IPS-NIHi11 (cell line): Measurements from ENCODE around the gene CRISPLD2.
"Not testable (repeated sequence)": the region's sequence is repeated elsewhere in the genome, so short reads cannot be mapped to it uniquely, and the experiment has no call there.

Source experiments
- DNase-seq: peaks from one replicate; pipeline ENCODE4 v3.0.0; 2012; ENCODE audit warnings: mixed read lengths, low spot score

Gene CRISPLD2

DNA sequence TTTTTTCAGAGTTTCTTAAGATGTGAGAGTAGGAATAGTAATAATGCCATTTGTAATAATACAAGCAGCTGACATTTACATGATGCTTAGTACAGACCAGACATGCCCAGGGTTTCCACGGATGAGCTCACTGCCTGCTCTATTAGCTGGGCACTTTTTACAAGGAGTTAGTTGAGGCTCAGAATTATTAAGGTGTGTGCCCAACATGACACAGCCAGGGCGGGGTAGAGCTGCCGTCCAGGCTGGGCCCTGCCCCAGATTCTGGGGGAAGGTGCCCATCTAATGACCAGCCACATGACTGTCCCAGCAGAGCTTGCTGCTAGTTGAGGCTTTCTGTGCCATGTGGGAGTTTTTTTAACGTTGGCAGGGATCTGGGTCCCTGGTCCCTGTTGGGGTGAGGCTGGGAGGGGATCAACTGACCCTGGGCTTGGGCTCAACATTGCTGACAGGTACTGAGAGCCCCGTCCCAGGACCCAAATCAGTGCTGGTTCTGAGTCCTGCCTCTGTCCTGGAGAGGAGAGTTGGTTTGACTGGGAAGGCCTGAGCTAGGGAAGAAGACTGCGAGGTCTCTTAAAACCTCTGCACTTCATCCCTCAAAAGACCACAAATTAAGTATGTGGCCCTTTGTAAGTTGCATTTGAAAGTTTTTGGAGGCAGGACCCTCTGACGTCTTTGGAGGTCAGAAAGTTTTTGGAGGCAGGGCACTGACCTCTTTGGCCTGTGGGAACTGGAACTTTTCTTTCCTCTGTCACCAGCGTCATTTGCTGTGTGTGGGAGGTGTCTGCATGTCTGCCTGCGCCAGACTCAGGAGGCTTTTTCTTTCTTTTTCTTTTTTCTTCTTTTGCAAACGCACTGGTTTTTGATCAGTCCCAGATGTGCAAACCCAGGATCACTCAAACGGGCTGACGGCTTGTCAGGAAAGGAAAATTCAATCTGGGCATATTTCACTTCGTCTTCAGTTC is 2.2 kb downstream of the CRISPLD2 start:
- no peak for DNase-seq

- no peak for DNase-seq
Observed at GRCh38 chr16:84822990-84823389, 3.2 kb downstream of the CRISPLD2 start.

DNA sequence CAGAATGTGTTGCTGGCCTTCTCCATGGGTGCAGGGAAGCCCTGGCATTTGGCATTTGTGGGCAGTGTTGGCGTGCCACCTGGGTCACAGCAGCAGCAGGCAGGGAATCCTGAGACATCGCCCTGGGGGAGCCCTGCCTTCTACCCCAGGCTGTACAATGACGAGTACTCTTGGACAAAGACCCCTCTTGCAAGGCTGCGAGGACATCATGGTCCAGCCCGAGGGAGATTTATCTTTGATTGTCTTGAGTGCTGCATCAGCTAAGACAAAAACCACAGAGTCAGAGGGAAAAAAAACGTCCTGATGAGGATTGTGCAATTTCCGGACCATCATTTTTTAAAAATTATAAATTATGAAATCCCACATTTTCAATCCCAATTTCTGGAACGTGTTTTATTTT is 3.7 kb downstream of the CRISPLD2 start:
- no peak for DNase-seq

GRCh38 chr16:84823926-84824325 is 4.1 kb downstream of the CRISPLD2 start:
- DNase-seq, result no peak

- no peak for DNase-seq
Observed at GRCh38 chr16:84825896-84826557, 6.2 kb downstream of the CRISPLD2 start.

DNA sequence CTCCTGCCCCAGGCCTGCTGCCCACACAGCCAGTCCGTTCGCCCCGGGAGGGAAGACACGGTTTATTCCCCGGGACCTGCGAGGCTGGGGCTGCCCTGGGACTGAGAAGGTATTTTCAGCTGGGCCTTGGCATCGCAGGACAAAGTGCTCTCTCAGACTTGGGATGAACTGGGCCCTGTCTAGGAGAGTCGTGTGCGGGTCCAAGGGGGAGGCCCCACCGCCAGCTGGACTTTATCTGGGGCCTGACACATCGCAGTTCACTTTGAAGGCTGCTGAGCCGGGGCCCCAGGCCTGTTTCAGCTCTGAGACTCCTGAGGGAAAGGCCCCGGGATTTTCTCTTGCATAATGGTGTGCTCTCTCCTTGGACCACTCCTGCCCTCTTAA is 6.8 kb downstream of the CRISPLD2 start:
- DNase-seq, result no peak

DNA sequence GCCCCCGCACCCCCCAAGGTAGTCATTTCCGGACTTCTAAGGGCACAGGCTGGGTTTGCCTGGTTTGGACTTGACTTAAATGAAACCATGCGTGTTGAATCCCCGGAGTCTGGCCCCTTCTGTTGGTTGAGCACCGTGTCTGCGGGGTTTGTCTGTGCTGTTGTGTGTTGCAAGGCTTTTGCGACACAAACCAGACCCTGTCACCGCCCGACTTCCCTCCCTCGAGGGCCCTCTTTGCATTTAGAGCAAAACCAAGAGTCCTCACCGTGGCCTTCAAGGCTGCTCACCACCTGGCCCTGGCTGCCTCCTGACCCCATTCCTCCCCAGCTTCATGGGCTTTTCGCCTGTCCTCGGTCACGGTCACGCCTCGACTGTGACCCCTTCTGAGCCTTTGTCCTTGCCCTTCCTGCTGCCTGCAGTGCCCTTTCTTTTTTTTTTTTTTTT is 7.4 kb downstream of the CRISPLD2 start:
- DNase-seq, result no peak

- DNase-seq, result no peak
Observed at GRCh38 chr16:84827897-84828296, 8.1 kb downstream of the CRISPLD2 start.

- DNase-seq, result no peak
Observed at GRCh38 chr16:84828322-84828721, 8.5 kb downstream of the CRISPLD2 start.

DNA sequence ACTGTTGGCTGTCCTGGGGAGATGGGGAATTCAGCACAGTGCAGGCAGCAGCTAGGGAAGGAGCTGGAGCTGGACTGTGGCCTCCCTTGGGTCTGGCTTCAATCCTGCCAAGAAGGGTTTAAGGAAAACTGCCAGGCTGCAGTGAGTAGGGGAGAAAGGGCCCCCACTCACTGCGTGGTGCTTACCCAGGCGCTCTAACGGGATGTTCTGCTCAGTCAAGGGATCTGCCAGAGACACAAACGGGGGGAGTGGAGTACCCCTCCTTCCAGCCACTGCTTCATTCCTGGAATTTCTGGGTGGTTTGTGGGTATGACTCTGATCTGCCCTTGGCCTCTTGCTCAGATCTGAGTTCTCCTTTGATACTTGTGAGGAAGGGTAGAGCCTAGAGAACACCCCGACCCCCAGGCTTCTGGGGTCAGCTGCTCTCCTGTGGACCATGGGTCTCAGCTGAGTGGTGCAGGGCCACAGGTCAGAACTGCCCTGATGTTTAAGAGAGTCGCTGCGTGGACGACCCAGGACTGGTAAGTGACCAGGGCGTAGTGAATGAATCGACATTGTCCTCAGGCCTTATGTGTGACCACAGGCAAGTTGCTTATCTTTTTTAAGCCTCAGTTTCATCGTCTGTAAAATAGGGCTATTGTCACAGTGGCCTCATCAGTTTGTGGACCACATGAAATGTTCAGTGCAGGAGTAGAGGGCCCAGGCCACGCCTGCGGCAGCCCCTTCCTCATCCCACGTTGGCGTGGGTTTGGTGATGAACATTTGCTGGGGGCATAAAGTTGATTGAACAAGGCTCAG is 9.6 kb downstream of the CRISPLD2 start:
- DNase-seq, result no peak

DNA sequence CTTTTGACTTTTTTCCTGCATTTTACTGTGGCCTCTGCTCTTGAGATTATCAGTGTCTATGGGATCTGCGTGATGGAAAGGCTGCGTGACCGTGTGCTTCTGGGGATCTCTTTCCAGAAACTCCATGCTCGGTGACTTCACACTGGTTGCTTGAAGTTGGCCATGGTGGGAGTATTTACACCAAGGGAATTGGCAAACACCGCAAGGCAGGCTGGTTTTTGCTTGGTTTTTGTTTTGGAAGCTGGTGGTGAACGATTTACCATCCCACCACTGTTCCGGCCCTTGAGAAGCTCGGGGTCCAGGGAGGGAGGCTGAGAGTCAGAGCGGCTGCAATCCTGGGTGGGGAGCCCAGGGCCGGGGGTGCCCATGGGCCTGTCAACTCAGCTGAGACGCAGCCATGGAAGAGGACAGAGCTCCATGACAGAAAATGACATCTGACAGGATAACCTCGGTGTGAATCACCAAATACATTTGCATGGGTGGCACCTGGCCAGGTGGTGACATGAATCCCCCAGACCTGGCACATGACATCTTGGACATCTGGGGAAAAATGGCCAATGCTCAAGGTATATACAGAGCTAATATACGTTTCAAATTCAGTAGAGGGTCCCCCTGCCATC is 11.1 kb downstream of the CRISPLD2 start:
- no peak for DNase-seq

GRCh38 chr16:84831728-84832127 is 11.9 kb downstream of the CRISPLD2 start:
- not testable (repeated sequence) for DNase-seq

GRCh38 chr16:84832488-84833143 is 12.8 kb downstream of the CRISPLD2 start:
- DNase-seq, result no peak

DNA sequence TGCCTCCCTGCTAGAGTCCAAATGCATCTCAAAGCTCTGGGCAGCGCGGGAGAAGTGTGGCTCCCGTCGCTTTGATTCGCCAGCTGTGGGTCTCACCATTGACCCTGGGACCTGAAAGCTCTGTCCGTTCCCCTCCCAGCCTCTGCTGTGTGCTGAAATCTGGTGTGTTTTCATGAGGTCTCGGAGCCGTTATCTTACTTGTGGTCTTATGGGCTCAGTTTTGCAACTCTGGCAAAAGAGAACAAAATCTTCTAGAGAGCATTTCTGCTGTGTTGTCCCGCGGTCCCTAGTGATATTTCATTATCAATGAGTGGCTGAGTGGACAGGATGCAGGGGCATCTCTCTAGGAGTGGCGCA is 13.3 kb downstream of the CRISPLD2 start:
- no peak for DNase-seq

DNA sequence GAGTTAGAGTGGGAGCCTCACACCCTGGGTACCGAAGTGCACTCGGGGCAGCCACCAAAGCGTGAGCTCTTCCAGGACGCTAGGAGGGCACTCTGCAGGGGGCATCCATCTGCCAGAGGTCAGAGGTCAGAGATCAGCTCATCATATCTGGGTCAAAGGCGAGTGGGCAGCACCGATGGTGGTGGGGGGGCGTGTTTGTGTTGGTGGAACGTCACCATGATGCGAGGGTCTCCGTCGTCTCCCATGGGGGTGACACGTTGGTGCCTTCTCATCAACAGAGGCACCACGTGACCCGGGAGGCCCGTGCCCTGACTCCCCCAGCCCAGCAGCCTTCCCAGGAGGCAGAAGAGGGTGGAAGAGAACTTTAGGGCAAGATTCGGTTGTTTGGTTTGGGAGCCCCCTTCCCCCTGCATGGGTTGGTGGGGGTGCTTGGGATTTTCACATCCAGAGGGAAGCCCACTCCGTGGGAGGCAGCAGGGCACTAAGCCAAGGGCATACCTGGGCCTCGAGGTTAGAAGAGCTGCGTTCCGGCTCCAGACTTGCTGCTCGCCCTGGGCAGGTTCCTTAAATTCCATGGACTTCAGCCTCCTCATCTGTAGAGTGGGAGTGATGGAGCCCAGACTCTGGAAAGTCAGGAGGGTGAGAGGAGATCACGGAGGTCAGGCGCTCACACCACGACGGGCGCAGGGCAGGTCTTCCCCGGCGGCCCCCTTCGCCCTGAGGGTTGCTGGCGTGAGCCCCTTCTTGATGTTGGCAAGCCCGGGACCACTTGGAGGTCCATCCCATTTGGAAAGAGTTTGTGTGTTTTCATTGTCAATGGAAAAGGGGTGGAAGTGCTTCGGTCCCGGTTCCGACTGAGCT is 14.0 kb downstream of the CRISPLD2 start:
- DNase-seq, result no peak

DNA sequence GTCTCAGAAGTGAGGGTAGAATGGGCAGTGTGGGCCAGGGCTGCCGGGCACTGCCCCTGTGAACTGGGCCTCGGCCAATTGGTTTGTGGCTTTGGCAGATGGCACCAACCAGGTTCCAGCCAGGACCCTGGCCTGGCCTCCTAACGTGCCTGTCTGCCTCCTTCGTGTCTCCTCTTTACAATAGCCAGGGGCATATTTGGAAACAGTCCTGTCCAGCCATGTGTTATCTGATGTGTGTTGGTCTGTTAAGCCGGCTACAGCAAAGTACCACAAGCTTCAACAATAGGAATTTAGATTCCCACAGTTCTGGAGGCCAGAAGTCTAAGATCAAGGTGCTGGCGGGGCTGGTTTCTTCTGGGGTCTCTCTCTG is 14.6 kb downstream of the CRISPLD2 start:
- no peak for DNase-seq

DNA sequence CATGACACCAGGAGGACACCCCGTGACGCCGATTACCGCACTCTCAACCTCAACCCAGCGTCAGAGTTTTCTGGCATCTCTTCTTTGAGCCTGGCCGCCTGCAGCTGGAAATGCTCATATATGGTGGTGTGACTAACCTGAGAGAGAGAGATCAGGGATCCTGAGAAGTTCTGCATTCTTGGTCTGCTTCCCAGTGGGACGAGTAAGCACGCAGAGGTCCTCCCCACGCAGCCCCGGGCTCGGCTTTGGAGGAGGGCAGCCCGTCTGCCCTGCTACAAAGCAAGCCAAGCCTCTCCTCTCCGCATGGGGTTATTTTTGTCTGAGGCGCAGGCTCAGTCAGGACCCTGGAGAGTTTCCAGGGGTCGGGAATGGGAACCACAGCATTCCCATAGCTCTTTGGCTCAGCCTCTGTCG is 16.5 kb downstream of the CRISPLD2 start:
- peak; percentile 89 for DNase-seq

GRCh38 chr16:84836967-84837366 is 17.2 kb downstream of the CRISPLD2 start:
- no peak for DNase-seq

DNA sequence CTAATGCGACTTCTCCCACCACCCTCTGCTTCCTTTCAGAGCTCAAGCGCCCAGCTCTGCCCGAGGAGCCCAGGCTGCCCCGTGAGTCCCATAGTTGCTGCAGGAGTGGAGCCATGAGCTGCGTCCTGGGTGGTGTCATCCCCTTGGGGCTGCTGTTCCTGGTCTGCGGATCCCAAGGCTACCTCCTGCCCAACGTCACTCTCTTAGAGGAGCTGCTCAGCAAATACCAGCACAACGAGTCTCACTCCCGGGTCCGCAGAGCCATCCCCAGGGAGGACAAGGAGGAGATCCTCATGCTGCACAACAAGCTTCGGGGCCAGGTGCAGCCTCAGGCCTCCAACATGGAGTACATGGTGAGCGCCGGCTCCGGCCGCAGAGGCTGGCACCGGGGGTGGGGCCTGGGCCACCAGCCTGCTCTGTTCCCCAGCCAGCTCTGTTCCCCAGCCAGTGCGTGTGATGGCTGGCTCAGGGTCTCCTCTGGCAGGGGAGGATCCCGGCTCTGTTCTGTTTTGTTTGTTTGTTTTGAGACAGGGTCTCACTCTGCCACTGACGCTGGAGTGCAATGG is 18.7 kb downstream of the CRISPLD2 start:
- DNase-seq, result no peak

DNA sequence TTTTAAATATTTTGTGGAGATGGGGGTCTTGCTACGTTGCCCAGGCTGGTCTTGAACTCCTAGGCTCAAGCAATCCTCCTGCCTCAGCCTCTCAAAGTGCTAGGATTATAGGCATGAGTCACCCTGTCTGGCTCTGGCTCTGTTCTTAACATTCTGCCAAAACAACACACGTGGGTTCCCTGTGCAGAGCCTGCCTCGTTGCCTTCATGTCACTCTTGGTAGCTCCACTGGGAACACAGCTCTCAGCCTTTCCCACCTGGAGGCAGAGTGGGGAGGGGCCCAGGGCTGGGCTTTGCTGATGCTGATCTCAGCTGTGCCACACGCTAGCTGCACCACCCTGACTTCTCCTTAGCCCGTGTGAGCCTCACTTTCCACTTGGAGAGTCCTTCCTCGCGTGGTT is 19.3 kb downstream of the CRISPLD2 start:
- no peak for DNase-seq
